NT2/D1 (cell line): ENCODE results near the gene SCN9A.

Source experiments
- SUZ12 ChIP-seq: IDR thresholded peaks from 2 replicates; pipeline ENCODE4 v1.6.1; 2011; ENCODE audit not compliant: insufficient read length, insufficient read depth; ENCODE audit errors: extremely low read depth
- YY1 ChIP-seq: IDR thresholded peaks from 2 replicates; pipeline ENCODE4 v1.6.1; 2011; ENCODE audit not compliant: insufficient read length, insufficient read depth
- ZNF274 ChIP-seq: IDR thresholded peaks from 2 replicates; pipeline ENCODE4 v1.6.1; 2011; ENCODE audit warnings: mild to moderate bottlenecking, low read depth, low read length

DNA sequence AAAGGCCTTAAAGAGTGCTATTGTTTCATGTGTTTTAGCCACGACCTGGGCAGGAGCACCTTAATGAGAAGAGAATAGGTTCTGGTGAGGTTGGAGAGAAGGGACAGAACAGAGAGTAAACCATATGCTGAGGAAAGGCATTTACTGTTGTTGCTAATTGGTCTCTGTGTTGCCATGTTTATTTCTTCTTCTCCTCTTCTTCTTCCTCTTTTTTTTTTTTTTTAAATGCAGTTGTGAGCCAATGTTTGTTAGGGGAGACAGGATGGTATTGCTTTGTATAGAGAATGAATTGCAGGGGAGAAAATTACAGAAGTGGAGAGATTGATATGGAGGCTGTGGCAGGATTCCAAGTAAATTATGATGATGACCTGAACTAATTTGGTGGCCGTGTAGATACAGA lies 2.6 kb downstream of the SCN9A start:
- TF ChIP-seq ZNF274 (no peak), YY1 (no peak), SUZ12 (no peak)
